Liver (tissue), 9 donors: Measurements from ENCODE around the gene ATP5MK. TPM values are rescaled to one million over a fixed set of nuclear protein-coding genes. Genes with fewer than 3 reads are reported as not detected.

Experiments used
- DNase-seq: peaks from one replicate; pipeline ENCODE4 v3.0.0-alpha.2; 2017; ENCODE audit warnings: low spot score
- H3K27ac ChIP-seq, 2 donors: one replicate each; pipeline ENCODE4 v1.7.0; 2013; ENCODE audit warnings: inconsistent platforms in 2 of 2, low read length in 2 of 2, control low read depth in 1 of 2, low read depth in 1 of 2, mild to moderate bottlenecking in 1 of 2
- H3K27me3 ChIP-seq, 4 donors: one replicate each; pipeline versions ENCODE4 v1.6.1 to v1.7.0; 2013; ENCODE audit warnings: low read length in 3 of 4, inconsistent platforms in 1 of 4, mild to moderate bottlenecking in 1 of 4, moderate library complexity in 1 of 4; ENCODE audit not compliant: control insufficient read depth in 4 of 4, insufficient read depth in 4 of 4
- H3K36me3 ChIP-seq, 4 donors: one replicate each; pipeline versions ENCODE4 v1.6.1 to v1.7.0; 2013; ENCODE audit warnings: low read length in 3 of 4, mild to moderate bottlenecking in 3 of 4, low read depth in 1 of 4, moderate library complexity in 1 of 4; ENCODE audit not compliant: control insufficient read depth in 4 of 4, insufficient read depth in 3 of 4
- H3K4me1 ChIP-seq, 4 donors: one replicate each; pipeline versions ENCODE4 v1.6.1 to v1.7.0; 2013; ENCODE audit warnings: low read length in 3 of 4, mild to moderate bottlenecking in 3 of 4, moderate library complexity in 1 of 4; ENCODE audit not compliant: control insufficient read depth in 4 of 4, insufficient read depth in 4 of 4
- H3K4me3 ChIP-seq, 3 donors: one replicate each; pipeline versions ENCODE4 v1.6.1 to v1.7.0; 2013; ENCODE audit warnings: low read length in 3 of 3, control low read depth in 1 of 3, low read depth in 1 of 3, mild to moderate bottlenecking in 1 of 3
- H3K9ac ChIP-seq, 2 donors: one replicate each; pipeline ENCODE4 v1.7.0; 2013; ENCODE audit warnings: low read length in 2 of 2, mild to moderate bottlenecking in 2 of 2, moderate library complexity in 2 of 2, control low read depth in 1 of 2, low read depth in 1 of 2
- H3K9me3 ChIP-seq, 4 donors: one replicate each; pipeline versions ENCODE4 v1.6.1 to v1.7.0; 2013; ENCODE audit warnings: low read length in 3 of 4; ENCODE audit not compliant: control insufficient read depth in 4 of 4
- EGR1 ChIP-seq, 2 donors: IDR thresholded peaks; 2 replicates each; pipeline ENCODE4 v1.6.1; 2016 to 2018; ENCODE audit warnings: antibody characterized with exemption in 2 of 2, low read depth in 2 of 2
- FOXA1 ChIP-seq: IDR thresholded peaks from 2 replicates; pipeline ENCODE4 v1.6.1; 2016; ENCODE audit warnings: antibody characterized with exemption
- FOXA2 ChIP-seq: IDR thresholded peaks from 2 replicates; pipeline ENCODE4 v1.6.1; 2016; ENCODE audit warnings: antibody characterized with exemption
- GABPA ChIP-seq, 2 donors: IDR thresholded peaks in 1 of 2; conservative IDR thresholded peaks in 1 of 2; 2 replicates each; pipeline ENCODE4 v1.6.1; 2016; ENCODE audit warnings: antibody characterized with exemption in 2 of 2, mild to moderate bottlenecking in 1 of 2, moderate library complexity in 1 of 2
- JUND ChIP-seq, 2 donors: IDR thresholded peaks; 2 replicates each; pipeline ENCODE4 v1.6.1; 2016; ENCODE audit warnings: antibody characterized with exemption in 2 of 2
- RAD21 ChIP-seq, 2 donors: IDR thresholded peaks; 2 replicates each; pipeline ENCODE4 v1.6.1; 2016; ENCODE audit warnings: antibody characterized with exemption in 2 of 2, mild to moderate bottlenecking in 2 of 2
- SP1 ChIP-seq: IDR thresholded peaks from 2 replicates; pipeline ENCODE4 v1.6.1; 2018; ENCODE audit warnings: antibody characterized with exemption, mild to moderate bottlenecking
- YY1 ChIP-seq: IDR thresholded peaks from 2 replicates; pipeline ENCODE4 v1.6.1; 2016; ENCODE audit warnings: antibody characterized with exemption, mild to moderate bottlenecking
- WGBS: extraction: QIAGEN DNeasy Blood & Tissue Kit; methylation state at CpG from one replicate; pipeline ENCODE4 v1.1.7; 2013; 5-methylcytosine and 5-hydroxymethylcytosine counted together
- polyA plus RNA-seq, 2 donors: library from polyadenylated mRNA; stranded (reverse) in 1 of 2; unstranded in 1 of 2; fragments of 200-250 nt in 1 of 2; fragments of >200 nt in 1 of 2; fragmentation: Nextera tagmentation in 1 of 2; extraction: Ambion mirVana in 1 of 2; gene quantifications; one replicate each; pipeline versions ENCODE4 v1.2.1 to v1.2.3, GENCODE V29; 2013 to 2015
- total RNA-seq, 2 donors: library from RNA; depleted of rRNA; stranded (reverse); fragments of >200 nt; gene quantifications; one replicate each; pipeline ENCODE4 v1.2.3, GENCODE V29; 2014
- TF ChIP-seq, protein P1 (sequence below): IDR thresholded peaks from 2 replicates; pipeline ENCODE4 v1.6.1; 2016; ENCODE audit warnings: antibody characterized with exemption
- TF ChIP-seq, protein P2 (sequence below): IDR thresholded peaks from 2 replicates; pipeline ENCODE4 v1.6.1; 2016; ENCODE audit warnings: antibody characterized with exemption
- TF ChIP-seq, protein P3 (sequence below): fragments of 150-350 bp; IDR thresholded peaks from 2 replicates; pipeline ENCODE4 v1.5.1; 2017; ENCODE audit warnings: improper control_type of control experiment, low read depth, low read length; ENCODE audit not compliant: missing input control
- TF ChIP-seq, protein P4 (sequence below): IDR thresholded peaks from 2 replicates; pipeline ENCODE4 v1.6.1; 2016; ENCODE audit warnings: antibody characterized with exemption, mild to moderate bottlenecking
- donor health status: healthy.
- donor health status: healthy.
- donor health status: healthy.
- donor health status: healthy.
- donor health status: healthy.

The ATP5MK gene
- total and polyA plus RNA-seq, 4 donors, result 74.7 to 632 (median 248) TPM

DNA sequence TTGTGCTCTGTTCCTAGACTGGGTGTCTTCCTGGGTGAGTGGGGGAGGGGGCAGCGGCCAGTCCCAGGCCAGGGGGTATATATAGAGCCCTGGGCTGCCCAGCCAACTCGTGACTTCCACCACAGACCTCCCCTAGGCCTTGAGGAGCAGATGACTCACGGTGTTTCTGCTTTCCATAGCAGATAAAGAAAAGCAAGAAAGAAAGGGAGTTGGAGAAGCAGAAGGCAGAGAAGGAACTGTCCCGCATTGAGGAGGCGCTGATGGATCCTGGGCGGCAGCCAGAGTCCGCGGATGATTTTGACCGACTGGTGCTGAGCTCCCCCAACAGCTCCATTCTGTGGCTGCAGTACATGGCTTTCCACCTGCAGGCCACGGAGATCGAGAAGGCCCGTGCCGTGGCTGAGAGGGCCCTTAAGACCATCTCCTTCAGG is 45.8 kb upstream of the ATP5MK start (continued):
- TF ChIP-seq GABPA (IDR thresholded peaks at IDR 0.05 in 1 of 2, conservative IDR thresholded peaks at IDR 0.05 in 1 of 2) (no peak), FOXA2 (no peak)

DNA sequence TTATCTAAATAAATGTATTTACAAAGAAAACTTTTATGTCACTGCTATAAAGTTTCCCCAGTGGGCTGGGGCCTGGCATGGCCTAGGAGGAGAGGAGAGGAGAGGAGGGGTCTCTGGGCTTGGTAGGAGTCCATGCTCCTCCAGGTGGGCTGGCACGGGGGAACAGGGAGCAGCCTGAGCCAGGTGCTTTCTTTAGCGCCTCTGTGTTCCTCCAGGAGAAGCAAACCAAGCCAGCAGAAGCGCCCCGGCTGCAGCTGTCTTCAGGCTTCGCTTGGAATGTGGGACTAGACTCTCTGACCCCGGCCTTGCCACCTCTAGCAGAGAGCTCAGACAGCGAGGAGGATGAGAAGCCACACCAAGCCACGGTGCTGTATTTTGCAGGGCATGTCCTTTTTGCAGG is 45.3 kb upstream of the ATP5MK start:
- H3K9me3 ChIP-seq, result no peaks in the 10 kb centered on the region
- H3K36me3 ChIP-seq, result peaks cover 9 to 92% (median 58%) of the 10 kb centered on the region in 4 donors
- H3K9ac ChIP-seq, result no peak overlapping the region
- no peak for TF ChIP-seq RAD21 (IDR thresholded peaks at IDR 0.05)
- TF ChIP-seq YY1, result no peak
- no peak for TF ChIP-seq JUND (IDR thresholded peaks at IDR 0.05)
- TF ChIP-seq, protein P1, sequence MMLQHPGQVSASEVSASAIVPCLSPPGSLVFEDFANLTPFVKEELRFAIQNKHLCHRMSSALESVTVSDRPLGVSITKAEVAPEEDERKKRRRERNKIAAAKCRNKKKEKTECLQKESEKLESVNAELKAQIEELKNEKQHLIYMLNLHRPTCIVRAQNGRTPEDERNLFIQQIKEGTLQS, result no peak
- TF ChIP-seq FOXA1, result no peak
- TF ChIP-seq, protein P2, sequence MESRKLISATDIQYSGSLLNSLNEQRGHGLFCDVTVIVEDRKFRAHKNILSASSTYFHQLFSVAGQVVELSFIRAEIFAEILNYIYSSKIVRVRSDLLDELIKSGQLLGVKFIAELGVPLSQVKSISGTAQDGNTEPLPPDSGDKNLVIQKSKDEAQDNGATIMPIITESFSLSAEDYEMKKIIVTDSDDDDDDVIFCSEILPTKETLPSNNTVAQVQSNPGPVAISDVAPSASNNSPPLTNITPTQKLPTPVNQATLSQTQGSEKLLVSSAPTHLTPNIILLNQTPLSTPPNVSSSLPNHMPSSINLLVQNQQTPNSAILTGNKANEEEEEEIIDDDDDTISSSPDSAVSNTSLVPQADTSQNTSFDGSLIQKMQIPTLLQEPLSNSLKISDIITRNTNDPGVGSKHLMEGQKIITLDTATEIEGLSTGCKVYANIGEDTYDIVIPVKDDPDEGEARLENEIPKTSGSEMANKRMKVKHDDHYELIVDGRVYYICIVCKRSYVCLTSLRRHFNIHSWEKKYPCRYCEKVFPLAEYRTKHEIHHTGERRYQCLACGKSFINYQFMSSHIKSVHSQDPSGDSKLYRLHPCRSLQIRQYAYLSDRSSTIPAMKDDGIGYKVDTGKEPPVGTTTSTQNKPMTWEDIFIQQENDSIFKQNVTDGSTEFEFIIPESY, result no peak
- no peak for TF ChIP-seq SP1
- no peak for DNase-seq
- 85% methylated on average over 8 of the region's 8 CpGs for WGBS
- H3K4me1 ChIP-seq, result no peaks in the 10 kb centered on the region
- no peaks in the 10 kb centered on the region for H3K27me3 ChIP-seq
- no peak overlapping the region for H3K4me3 ChIP-seq
- H3K27ac ChIP-seq, result no peak overlapping the region

DNA sequence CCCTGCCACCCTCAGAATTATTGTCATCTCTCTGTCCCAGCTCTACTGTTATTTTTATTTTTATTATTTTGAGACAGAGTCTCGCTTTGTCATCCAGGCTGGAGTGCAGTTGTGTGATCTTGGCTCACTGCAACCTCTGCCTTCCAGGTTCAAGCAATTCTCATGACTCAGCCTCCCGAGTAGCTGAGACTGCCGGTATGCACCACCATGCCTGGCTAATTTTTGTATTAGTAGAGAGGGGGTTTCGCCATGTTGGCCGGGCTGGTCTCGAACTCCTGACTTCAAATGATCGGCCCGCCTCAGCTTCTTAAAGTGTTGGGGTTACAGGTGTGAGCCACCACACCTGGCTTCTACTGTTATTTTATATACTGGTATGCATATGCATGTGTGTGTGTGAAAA is 44.9 kb upstream of the ATP5MK start:
- DNase-seq, result no peak
- peaks cover 9 to 93% (median 61%) of the 10 kb centered on the region in 4 donors for H3K36me3 ChIP-seq
- no peak overlapping the region for H3K27ac ChIP-seq
- H3K4me1 ChIP-seq, result no peaks in the 10 kb centered on the region
- TF ChIP-seq, protein P3, sequence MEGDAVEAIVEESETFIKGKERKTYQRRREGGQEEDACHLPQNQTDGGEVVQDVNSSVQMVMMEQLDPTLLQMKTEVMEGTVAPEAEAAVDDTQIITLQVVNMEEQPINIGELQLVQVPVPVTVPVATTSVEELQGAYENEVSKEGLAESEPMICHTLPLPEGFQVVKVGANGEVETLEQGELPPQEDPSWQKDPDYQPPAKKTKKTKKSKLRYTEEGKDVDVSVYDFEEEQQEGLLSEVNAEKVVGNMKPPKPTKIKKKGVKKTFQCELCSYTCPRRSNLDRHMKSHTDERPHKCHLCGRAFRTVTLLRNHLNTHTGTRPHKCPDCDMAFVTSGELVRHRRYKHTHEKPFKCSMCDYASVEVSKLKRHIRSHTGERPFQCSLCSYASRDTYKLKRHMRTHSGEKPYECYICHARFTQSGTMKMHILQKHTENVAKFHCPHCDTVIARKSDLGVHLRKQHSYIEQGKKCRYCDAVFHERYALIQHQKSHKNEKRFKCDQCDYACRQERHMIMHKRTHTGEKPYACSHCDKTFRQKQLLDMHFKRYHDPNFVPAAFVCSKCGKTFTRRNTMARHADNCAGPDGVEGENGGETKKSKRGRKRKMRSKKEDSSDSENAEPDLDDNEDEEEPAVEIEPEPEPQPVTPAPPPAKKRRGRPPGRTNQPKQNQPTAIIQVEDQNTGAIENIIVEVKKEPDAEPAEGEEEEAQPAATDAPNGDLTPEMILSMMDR, result no peak
- TF ChIP-seq FOXA2, result no peak
- TF ChIP-seq, protein P2, result no peak
- TF ChIP-seq, protein P4, sequence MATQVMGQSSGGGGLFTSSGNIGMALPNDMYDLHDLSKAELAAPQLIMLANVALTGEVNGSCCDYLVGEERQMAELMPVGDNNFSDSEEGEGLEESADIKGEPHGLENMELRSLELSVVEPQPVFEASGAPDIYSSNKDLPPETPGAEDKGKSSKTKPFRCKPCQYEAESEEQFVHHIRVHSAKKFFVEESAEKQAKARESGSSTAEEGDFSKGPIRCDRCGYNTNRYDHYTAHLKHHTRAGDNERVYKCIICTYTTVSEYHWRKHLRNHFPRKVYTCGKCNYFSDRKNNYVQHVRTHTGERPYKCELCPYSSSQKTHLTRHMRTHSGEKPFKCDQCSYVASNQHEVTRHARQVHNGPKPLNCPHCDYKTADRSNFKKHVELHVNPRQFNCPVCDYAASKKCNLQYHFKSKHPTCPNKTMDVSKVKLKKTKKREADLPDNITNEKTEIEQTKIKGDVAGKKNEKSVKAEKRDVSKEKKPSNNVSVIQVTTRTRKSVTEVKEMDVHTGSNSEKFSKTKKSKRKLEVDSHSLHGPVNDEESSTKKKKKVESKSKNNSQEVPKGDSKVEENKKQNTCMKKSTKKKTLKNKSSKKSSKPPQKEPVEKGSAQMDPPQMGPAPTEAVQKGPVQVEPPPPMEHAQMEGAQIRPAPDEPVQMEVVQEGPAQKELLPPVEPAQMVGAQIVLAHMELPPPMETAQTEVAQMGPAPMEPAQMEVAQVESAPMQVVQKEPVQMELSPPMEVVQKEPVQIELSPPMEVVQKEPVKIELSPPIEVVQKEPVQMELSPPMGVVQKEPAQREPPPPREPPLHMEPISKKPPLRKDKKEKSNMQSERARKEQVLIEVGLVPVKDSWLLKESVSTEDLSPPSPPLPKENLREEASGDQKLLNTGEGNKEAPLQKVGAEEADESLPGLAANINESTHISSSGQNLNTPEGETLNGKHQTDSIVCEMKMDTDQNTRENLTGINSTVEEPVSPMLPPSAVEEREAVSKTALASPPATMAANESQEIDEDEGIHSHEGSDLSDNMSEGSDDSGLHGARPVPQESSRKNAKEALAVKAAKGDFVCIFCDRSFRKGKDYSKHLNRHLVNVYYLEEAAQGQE, result no peak
- TF ChIP-seq EGR1 (IDR thresholded peaks at IDR 0.05; ENCODE audit: low read depth in 2 of 2), result no peak
- H3K27me3 ChIP-seq, result no peaks in the 10 kb centered on the region
- no peaks in the 10 kb centered on the region for H3K9me3 ChIP-seq
- no peak overlapping the region for H3K9ac ChIP-seq
- 96% methylated on average over 8 of the region's 8 CpGs for WGBS
- no peak overlapping the region for H3K4me3 ChIP-seq
